ENCODE data around the gene SOCS3.
A peak's percentile ranks its signal among the peaks of the same experiment; 100 is the strongest.

SOCS3 gene

GRCh38 chr17:78368854-78369495 is 9.1 kb upstream of the SOCS3 start:
- no peak for DNase-seq (ENCODE audit: low read depth in 1 of 2, low spot score in 1 of 2)

DNA sequence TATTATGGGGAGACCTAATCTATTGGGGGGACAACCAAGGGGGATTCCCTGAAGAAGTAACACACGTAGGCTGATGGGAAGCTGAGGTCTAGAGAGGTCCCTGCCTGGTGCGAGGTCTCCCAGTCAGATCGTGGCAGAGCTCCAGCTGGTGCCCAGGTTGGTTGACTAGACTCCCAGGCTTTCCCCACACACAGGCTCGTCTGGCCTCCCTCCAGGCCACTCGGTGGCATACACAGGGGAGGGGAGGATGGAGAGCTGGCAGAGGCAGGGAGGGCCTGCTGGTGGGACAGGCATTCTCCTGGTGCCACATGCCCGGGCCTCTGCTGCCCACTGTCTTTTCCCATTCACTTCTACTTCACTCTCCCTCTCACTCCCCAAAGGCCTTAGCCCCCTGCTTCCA is 8.5 kb upstream of the SOCS3 start:
- DNase-seq (ENCODE audit: low read depth in 1 of 2, low spot score in 1 of 2) = no peak

DNA sequence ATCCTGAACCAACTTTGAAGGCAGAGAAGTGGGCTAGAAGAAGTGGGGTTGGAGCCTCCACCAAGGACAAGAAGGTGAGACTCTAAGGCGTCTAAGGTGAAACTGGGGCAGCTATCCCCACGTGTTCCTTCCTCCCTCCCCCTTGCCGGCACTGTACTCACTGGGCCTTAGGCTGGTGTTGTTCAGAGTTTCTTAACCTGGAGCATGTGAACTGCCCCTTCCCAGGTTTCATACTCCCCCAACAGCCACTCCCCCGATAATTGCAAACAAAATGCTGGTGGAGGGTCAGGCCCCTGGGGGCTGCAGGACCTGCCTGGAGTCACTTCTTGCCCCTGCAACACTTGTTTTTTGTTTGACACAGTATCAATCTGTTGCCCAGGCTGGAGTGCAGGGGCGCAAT is 7.3 kb upstream of the SOCS3 start:
- no peak for DNase-seq (ENCODE audit: low read depth in 1 of 2, low spot score in 1 of 2)

DNA sequence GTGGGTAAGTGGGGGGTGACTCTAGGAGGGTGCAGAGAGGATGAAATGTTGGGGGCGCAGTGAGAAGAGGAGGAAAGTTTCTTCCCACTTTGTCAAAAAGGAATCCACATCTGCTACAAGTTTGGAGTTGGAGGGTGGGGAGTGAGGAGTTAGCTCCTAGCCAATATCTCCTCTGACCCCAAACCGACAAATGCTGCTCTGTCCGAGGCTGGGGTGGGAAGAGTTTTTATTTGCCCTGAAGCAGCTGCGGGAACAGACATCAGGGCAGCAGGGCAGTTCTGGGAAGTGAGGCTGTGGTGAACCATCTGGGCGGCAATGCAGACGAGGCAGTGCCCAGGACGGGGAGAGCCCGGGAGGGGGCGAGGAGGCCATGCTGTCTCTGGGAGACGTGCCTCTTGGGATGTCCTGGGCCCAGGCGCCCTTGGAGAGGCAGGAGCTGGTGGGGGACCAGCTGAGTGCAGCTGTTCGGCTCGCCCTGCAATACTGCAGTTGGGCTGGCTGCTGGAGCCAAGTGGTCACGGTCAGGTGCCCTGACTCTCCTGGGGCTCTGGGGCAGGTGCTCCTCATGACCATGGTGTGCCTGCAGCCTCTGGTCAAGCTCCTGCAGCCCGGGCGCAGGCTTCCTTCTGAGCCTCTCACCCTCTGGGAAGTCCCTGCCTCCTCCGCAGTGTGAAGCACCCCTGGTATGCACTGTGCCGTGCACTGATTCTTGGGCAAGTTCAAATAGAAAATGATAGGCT is 6.4 kb upstream of the SOCS3 start:
- DNase-seq (ENCODE audit: low read depth in 1 of 2, low spot score in 1 of 2) = no peak

- DNase-seq (ENCODE audit: low read depth in 1 of 2, low spot score in 1 of 2) = no peak
These were observed 5.8 kb upstream of the SOCS3 start for GRCh38 chr17:78365561-78366108.

GRCh38 chr17:78364436-78365281 is 4.8 kb upstream of the SOCS3 start:
- DNase-seq (ENCODE audit: low read depth in 1 of 2, low spot score in 1 of 2) = no peak

DNA sequence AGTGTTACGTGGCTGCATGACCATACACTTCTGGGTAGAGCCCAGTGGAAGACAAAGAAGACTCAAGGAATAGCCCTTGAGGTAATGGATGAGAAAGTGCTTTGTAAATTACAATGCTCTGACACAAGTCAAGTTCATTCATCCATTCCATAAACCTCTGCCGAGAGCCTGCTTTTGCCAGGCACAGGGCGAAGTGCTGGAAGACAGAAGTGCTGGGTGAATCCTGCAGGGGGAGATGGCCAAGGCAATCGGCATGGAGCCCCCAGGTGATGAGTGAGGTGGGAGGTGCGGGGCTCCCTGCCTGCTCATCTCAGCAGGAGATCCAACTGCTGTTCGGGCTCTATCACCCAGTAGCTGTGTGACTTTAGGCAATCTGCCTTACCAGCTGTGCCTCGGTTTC is 2.8 kb upstream of the SOCS3 start:
- no peak for DNase-seq (ENCODE audit: low read depth in 1 of 2, low spot score in 1 of 2)

- DNase-seq (ENCODE audit: low read depth in 1 of 2, low spot score in 1 of 2) = no peak
These were observed 2.4 kb upstream of the SOCS3 start for GRCh38 chr17:78362232-78362631.

DNA sequence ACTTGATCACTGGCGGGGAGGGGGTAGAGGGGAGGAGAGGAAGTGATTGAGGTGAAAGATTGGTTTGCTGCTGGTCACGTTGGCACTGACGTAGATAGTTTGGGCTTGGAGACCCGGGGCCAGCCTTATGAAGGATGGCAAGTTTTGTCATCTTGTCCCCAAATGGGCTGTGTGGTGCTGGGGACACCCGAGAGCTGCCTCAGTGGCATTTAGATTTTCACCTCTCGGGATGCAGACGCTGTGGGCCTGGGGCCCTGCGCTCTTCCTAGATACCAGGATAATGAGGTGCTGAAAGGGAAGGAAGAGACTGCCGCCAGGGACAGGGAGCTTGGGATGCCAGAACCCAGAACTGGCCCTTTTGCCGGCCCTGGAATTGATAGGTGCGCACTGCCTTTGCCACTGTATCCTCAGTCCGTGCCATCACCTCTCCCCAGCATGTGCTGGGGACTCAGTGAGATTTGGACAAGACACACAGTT is 1.4 kb upstream of the SOCS3 start:
- DNase-seq (ENCODE audit: low read depth in 1 of 2, low spot score in 1 of 2) = no peak

- peak; percentile 87 to 93 for DNase-seq (ENCODE audit: low read depth in 1 of 2, low spot score in 1 of 2)
These were observed 721 bp upstream of the SOCS3 start for GRCh38 chr17:78360371-78361224.

- no peak for DNase-seq (ENCODE audit: low read depth in 1 of 2, low spot score in 1 of 2)
These were observed 418 bp downstream of the SOCS3 start for GRCh38 chr17:78359321-78359996.

GRCh38 chr17:78358538-78359320 is 1.1 kb downstream of the SOCS3 start:
- DNase-seq (ENCODE audit: low read depth in 1 of 2, low spot score in 1 of 2) = no peak

- DNase-seq (ENCODE audit: low read depth in 1 of 2, low spot score in 1 of 2) = no peak
These were observed 2.0 kb downstream of the SOCS3 start for GRCh38 chr17:78357672-78358537.

GRCh38 chr17:78357177-78357586 is 2.7 kb downstream of the SOCS3 start:
- no peak for DNase-seq (ENCODE audit: low read depth in 1 of 2, low spot score in 1 of 2)

- peak; percentile 69 to 93 for DNase-seq (ENCODE audit: low read depth in 1 of 2, low spot score in 1 of 2)
These were observed 3.7 kb downstream of the SOCS3 start for GRCh38 chr17:78356101-78356713.

GRCh38 chr17:78355701-78356100 is 4.2 kb downstream of the SOCS3 start:
- DNase-seq (ENCODE audit: low read depth in 1 of 2, low spot score in 1 of 2) = no peak

DNA sequence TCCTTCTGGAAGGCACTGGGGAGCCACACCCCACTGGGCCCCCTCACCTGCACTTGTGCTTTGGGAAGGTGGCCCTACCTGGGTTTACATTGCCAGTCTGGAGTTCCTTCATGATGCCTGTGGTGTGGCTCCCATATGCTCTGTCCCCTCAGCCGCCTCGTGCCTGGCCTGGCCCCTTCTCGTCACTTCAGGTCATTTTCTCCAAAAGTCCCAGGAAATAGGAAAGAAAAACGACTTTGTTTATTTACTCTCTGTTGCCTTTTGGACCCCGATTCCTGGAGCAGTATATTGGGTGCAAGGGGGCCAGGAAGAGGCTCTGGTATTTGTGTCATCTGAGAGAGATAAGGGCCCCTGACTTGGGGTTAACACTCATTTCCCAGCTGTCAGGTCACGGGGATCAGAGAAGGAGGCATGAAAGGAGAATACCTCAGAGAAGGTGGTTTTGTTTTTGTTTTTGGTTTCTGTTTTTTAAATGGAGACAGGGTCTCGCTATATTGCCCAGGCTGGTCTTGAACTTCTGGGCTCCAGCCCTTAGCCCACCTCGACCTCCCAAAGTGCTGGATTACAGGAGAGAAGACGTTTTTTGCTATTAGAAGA is 4.7 kb downstream of the SOCS3 start:
- DNase-seq (ENCODE audit: low read depth in 1 of 2, low spot score in 1 of 2) = no peak

All from activated CD4-positive, alpha-beta T cell treated with anti-CD3 and anti-CD28 coated beads, Interleukin-2, amount 50 U/mL, for 24 hours (primary cell).